ENCODE data around the gene XKR3. TPM values are rescaled to one million over a fixed set of nuclear protein-coding genes. Genes with fewer than 3 reads are reported as not detected.

Gene XKR3
- total RNA-seq, 1 experiment from 2014 or later, result not detected

- Histone ChIP-seq H2AK5ac (ENCODE audit: insufficient read length, low read length) (no peak overlapping the region), H4K91ac (ENCODE audit: insufficient read length, low read depth, low read length) (no peak overlapping the region), H2BK5ac (ENCODE audit: insufficient read length, low read length) (no peak overlapping the region), H3K79me2 (ENCODE audit: insufficient read depth, low read length) (no peaks in the 10 kb centered on the region), H3K27me3 (ENCODE audit: insufficient read depth, low read length) (no peaks in the 10 kb centered on the region), H2BK20ac (ENCODE audit: low read depth, low read length, poor library complexity, severe bottlenecking) (no peak overlapping the region), H2AFZ (ENCODE audit: low read length) (no peak overlapping the region), H3K4me2 (ENCODE audit: insufficient read depth, insufficient read length, low read length) (no peak overlapping the region), H2BK120ac (ENCODE audit: low read depth, low read length, poor library complexity, severe bottlenecking) (no peak overlapping the region), H4K8ac (replicated peaks; ENCODE audit: insufficient read length, low read depth, low read length) (no peak overlapping the region), H3K27ac (ENCODE audit: insufficient read length, low read depth, low read length) (no peak overlapping the region), H3K9ac (ENCODE audit: extremely low read depth, insufficient read length, low read length) (no peak overlapping the region), H3K4ac (ENCODE audit: low read depth, low read length) (no peak overlapping the region), H3K4me1 (ENCODE audit: insufficient read depth, low read length) (no peaks in the 10 kb centered on the region), H3K14ac (ENCODE audit: insufficient read depth, low read length) (no peak overlapping the region), H4K5ac (ENCODE audit: insufficient read length, low read depth, low read length) (no peak overlapping the region), H2BK12ac (ENCODE audit: insufficient read length, low read depth, low read length) (no peak overlapping the region), H3T11ph (ENCODE audit: low read length) (no peak overlapping the region), H3K9me3 (ENCODE audit: control insufficient read depth, low read depth, low read length) (no peaks in the 10 kb centered on the region), H3K79me1 (ENCODE audit: insufficient read depth, low read depth, low read length, poor library complexity, severe bottlenecking) (no peaks in the 10 kb centered on the region), H4K20me1 (ENCODE audit: control insufficient read depth, insufficient read depth, insufficient read length) (no peaks in the 10 kb centered on the region), H3K18ac (ENCODE audit: insufficient read length, low read depth, low read length) (no peak overlapping the region), H3K56ac (ENCODE audit: insufficient read length, low read depth, low read length) (no peak overlapping the region), H3K23me2 (ENCODE audit: insufficient read length, low read depth, low read length, poor library complexity, severe bottlenecking) (no peaks in the 10 kb centered on the region), H3K23ac (ENCODE audit: insufficient read length, low read depth, low read length) (no peak overlapping the region), H2BK15ac (ENCODE audit: low read depth, low read length) (no peak overlapping the region)
- DNase-seq, result no peak
- H3K27ac Mint-ChIP-seq, result no peak overlapping the region
- H3K36me3 Mint-ChIP-seq (ENCODE audit: insufficient read depth in 1 of 3, low read depth in 3 of 3), result peaks cover 0 to 2% (median 0%) of the 10 kb centered on the region in 3 experiments; a peak in 1 of 7 replicates
- TF ChIP-seq CTCF (conservative IDR thresholded peaks at IDR 0.05), result no peak
- no CpG with 5 or more reads among the region's 2 CpGs for WGBS (ENCODE audit: extremely low coverage, insufficient read length, low lambda C conversion rate)
- peaks cover 2% of the 10 kb centered on the region; the same call in 1 of the 2 replicates for H3K27me3 Mint-ChIP-seq (ENCODE audit: low read depth)
- peaks cover 86% of the 10 kb centered on the region in 2 experiments for H3K9me3 Mint-ChIP-seq
- peaks cover 0 to 7% of the 10 kb centered on the region in 2 experiments; a peak in 2 of 4 replicates for H3K4me1 Mint-ChIP-seq
- no peak overlapping the region for H3K4me3 Mint-ChIP-seq
Measured at GRCh38 chr22:16777284-16777924, 47.8 kb downstream of the XKR3 start.

Measured in H9 (cell line).